ENCODE data around the gene IPP.

Gene IPP

DNA sequence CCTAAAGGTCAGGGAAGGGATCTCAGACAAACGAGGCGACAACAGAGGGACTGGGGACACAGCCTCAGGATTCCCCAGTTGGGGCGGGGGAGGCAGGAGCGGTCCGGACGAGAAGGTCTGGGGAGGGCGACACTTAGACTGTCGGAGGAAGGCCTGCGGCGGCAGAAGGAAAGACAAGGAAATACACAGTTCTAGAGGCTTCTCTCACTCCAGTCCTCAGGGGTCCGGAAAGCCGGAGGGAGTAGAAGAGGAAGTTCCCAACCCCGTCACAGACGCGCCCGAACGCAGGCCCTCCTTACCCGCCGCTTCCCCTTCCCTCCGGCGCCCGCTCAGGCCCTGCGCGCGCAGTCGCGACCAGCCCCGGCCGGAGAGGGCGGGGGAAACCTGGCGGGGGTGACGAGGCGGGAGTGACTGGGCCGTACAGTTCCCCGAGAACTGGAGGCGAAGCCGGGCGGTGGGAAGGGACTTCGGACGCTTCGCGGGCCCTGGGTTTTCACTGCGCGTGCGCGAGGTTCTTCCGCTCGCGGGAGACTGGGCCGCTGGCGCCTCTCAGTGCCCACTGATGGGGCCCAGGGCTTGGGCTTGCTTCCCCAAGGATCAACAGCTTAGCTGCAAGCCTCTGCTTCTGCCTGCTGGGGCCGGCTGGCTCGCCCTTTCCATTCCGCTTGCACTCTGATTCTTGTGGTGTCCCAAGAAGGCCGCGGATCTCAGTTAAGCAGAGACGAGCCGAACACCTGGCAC is at the start of gene IPP:
IPP (minus strand) TSS at position 356 of the 741 bp plus-strand sequence. CDS start 4,242 bp downstream, outside the sequence.
- DNase-seq (ENCODE audit: insufficient read length, low spot score), result peak; percentile 99
- peak; percentile 88 for TF ChIP-seq POLR2A (IDR thresholded peaks at IDR 0.05; ENCODE audit: low read depth, low read length)
- peak; percentile 65 for FAIRE-seq

GRCh38 chr1:45796946-45797345 is 46.5 kb upstream of the IPP start:
- FAIRE-seq (no peak), DNase-seq (ENCODE audit: insufficient read length, low spot score) (no peak)
- TF ChIP-seq POLR2A (IDR thresholded peaks at IDR 0.05; ENCODE audit: low read depth, low read length), result no peak

- TF ChIP-seq POLR2A (IDR thresholded peaks at IDR 0.05; ENCODE audit: low read depth, low read length), result no peak
- FAIRE-seq, result no peak
Measured at GRCh38 chr1:45796381-45796780, 45.9 kb upstream of the IPP start.

GRCh38 chr1:45793942-45794604 is 43.6 kb upstream of the IPP start:
- no peak for FAIRE-seq
- no peak for DNase-seq (ENCODE audit: insufficient read length, low spot score)
- no peak for TF ChIP-seq POLR2A (IDR thresholded peaks at IDR 0.05; ENCODE audit: low read depth, low read length)

More at GRCh38 chr1:45796381-45796780, 45.9 kb upstream of the IPP start:
- DNase-seq (ENCODE audit: insufficient read length, low spot score), result no peak

DNA sequence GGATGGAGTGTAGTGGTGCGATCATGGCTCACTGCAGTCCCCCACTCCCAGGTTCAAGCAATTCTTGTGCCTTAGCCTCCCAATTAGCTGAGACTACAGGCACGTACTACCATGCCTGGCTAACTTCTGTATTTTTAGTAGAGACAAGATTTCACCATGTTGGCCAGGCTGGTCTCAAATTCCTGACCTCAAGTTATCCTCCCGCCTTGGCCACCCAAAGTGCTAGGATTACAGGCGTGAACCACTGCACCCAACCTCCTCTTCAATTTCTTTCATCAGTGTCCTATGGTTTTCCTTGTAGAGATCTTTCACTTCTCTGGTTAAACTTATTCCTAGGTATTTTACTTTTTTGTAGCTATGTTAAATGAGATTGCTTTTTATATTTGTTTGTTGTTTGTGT is 42.3 kb upstream of the IPP start:
- no peak for FAIRE-seq
- TF ChIP-seq POLR2A (IDR thresholded peaks at IDR 0.05; ENCODE audit: low read depth, low read length), result no peak
- DNase-seq (ENCODE audit: insufficient read length, low spot score), result no peak

DNA sequence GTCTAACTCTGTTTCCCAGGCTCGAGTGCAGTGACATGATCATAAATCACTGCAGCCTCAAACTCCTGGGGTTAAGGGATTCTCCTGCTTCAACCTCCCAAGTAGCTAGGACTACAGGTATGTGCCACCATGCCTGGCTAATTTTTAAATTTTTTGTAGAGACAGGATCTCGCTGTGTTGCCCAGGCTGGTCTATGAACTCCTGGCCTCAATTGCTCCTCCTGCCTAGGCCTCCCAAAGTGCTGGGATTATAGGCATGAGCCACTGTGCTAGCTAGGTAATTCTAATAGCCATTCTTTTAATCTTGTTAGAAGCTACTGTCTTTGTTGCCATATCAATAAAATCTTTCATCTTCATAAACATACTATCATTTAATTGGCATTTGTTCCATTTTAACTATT is 39.1 kb upstream of the IPP start:
- TF ChIP-seq POLR2A (IDR thresholded peaks at IDR 0.05; ENCODE audit: low read depth, low read length), result no peak
- FAIRE-seq (no peak), DNase-seq (ENCODE audit: insufficient read length, low spot score) (no peak)

GRCh38 chr1:45787905-45788304 is 37.5 kb upstream of the IPP start:
- no peak for TF ChIP-seq POLR2A (IDR thresholded peaks at IDR 0.05; ENCODE audit: low read depth, low read length)
- FAIRE-seq (no peak), DNase-seq (ENCODE audit: insufficient read length, low spot score) (no peak)

DNA sequence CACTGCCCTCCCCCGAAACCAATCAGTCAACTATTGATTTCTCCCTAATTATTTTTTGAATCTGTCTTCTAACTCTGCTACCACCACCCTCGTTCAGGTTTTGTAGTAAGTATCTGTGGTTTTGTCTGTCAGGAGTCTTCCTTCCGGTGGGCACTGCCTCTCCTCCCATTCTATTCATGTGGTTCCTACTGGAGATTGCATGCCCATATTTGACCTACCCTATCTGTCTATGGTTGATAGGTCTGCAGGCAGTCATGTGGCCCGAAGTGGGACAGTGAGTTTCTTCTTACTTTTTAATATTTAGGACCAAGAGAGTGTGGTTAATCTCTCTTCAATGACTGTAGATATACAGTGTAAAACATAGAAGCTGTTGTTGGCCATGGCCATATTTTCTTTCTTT is 35.1 kb upstream of the IPP start:
- FAIRE-seq, result no peak
- TF ChIP-seq POLR2A (IDR thresholded peaks at IDR 0.05; ENCODE audit: low read depth, low read length), result no peak
- no peak for DNase-seq (ENCODE audit: insufficient read length, low spot score)

DNA sequence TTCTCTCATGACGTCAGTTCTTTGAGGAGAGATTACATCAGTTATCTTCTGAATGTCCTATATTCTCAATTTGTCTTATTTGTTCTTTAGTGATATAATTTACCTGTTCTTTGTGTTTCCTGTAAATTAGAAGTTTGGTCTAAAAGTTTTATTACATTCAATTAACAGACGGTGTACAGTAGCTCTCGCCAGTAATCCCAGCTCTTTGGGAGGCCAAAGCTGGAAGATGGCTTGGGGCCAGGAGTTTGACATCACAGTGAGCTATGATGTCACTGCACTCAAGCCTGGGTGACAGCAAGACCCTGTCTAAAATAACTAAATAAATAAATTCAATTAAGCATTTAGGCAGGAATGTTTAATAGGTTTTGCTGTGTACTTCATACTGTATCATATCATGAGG is 25.3 kb upstream of the IPP start:
- TF ChIP-seq POLR2A (IDR thresholded peaks at IDR 0.05; ENCODE audit: low read depth, low read length), result no peak
- FAIRE-seq (no peak), DNase-seq (ENCODE audit: insufficient read length, low spot score) (no peak)

- no peak for FAIRE-seq
- no peak for TF ChIP-seq POLR2A (IDR thresholded peaks at IDR 0.05; ENCODE audit: low read depth, low read length)
- DNase-seq (ENCODE audit: insufficient read length, low spot score), result no peak
Measured at GRCh38 chr1:45772971-45773370, 22.5 kb upstream of the IPP start.

- TF ChIP-seq POLR2A (IDR thresholded peaks at IDR 0.05; ENCODE audit: low read depth, low read length), result no peak
- FAIRE-seq (peak; percentile 76), DNase-seq (ENCODE audit: insufficient read length, low spot score) (peak; percentile 25)
Measured at GRCh38 chr1:45769261-45769932, 18.9 kb upstream of the IPP start.

GRCh38 chr1:45767035-45767434 is 16.6 kb upstream of the IPP start:
- DNase-seq (ENCODE audit: insufficient read length, low spot score), result no peak
- no peak for TF ChIP-seq POLR2A (IDR thresholded peaks at IDR 0.05; ENCODE audit: low read depth, low read length)
- no peak for FAIRE-seq

DNA sequence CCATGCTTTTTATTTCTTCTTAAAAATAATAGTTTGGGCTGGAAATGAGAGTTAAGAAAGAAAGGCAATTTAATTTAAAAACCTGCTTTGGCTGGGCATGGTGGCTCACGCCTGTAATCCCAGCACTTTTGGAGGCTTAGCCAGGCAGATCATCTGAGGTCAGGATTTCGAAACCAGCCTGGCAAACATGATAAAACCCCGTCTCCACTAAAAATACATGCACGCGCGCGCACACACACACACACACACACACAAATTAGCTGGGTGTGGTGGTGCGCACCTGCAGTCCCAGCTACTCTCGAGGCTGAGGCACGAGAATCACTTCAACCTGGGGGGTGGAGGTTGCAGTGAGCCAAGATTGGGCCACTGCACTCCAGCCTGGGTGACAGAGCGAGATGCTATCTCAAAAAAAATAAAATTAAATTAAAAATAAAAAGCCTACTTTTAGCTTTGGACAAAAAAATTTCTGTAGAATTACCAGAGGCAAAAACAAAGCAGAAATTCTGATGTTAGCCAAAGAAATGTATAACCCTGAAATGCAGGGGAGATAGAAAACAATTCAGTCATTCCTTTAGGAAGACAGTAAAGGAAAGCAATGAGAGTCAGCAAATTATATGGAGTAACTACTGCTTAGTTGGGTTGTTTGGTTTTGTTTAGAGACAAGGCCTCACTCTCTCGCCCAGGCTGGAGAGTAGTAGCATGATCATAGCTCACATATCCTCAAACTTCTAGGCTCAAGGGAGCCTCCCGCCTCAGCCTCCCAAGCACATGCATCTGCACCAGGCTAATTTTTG is 15.7 kb upstream of the IPP start:
- no peak for DNase-seq (ENCODE audit: insufficient read length, low spot score)
- no peak for TF ChIP-seq POLR2A (IDR thresholded peaks at IDR 0.05; ENCODE audit: low read depth, low read length)
- no peak for FAIRE-seq

GRCh38 chr1:45762291-45762690 is 11.8 kb upstream of the IPP start:
- no peak for DNase-seq (ENCODE audit: insufficient read length, low spot score)
- no peak for FAIRE-seq
- no peak for TF ChIP-seq POLR2A (IDR thresholded peaks at IDR 0.05; ENCODE audit: low read depth, low read length)
